Measurements from ENCODE around the gene ANKRD9. TPM values are rescaled to one million over a fixed set of nuclear protein-coding genes. Genes with fewer than 3 reads are reported as not detected.

ANKRD9 gene
- total RNA-seq, 1 donor from 2014 or later, result 9.4 TPM

DNA sequence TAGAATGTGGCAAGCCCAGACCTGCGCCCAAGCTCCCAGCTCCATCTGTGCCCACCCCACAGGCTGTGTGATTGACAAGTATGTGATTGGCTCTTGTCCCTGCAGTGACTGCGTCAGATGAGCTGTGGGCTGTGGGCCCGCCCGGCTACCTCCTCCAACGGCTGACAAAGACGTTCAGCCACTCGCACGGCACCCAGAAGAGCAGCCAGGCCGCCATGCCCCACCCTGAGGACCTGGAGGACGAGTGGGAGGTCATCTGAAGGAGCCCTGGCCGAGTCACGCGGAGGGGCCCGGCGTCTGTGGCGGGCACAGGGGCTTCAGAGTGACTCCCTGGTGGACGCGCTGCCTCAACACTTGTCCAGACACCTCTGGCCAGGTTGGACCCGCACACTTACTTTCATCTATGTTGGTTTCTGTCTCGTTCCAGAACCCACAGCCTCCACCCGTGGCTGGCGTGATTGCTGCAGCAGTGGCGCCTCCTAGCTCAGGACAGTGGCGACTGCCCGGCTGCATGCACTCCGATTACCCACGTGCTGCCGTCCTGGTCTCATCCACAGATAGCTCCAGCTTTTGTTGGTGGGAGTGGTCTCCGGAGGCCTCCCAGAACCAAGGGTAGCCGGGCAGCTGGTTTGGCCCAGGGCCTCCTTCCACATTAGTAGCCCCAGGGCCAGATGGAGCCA, 11.4 kb downstream of the ANKRD9 start:
- H3K4me1 ChIP-seq (ENCODE audit: control insufficient read depth in 3 of 3, insufficient read depth in 3 of 3, low read length in 3 of 3), result peaks cover 38 to 51% (median 48%) of the 10 kb centered on the region in 3 donors
- H3K9me3 ChIP-seq (ENCODE audit: control insufficient read depth in 3 of 3, low read length in 3 of 3), result no peaks in the 10 kb centered on the region
- H3K9ac ChIP-seq (ENCODE audit: low read depth in 1 of 3, low read length in 3 of 3), result peak overlapping the region in 2 of 3 donors; percentile 23 to 90
- peak overlapping the region in 2 of 3 donors; percentile 52 to 67 for H3K4me3 ChIP-seq (ENCODE audit: low read length in 3 of 3)
- peaks cover 12 to 14% (median 14%) of the 10 kb centered on the region in 3 donors for H3K36me3 ChIP-seq (ENCODE audit: control insufficient read depth in 3 of 3, insufficient read depth in 3 of 3, low read length in 3 of 3)
- H3K27me3 ChIP-seq (ENCODE audit: control insufficient read depth in 3 of 3, insufficient read depth in 3 of 3, low read length in 3 of 3), result no peaks in the 10 kb centered on the region
- peak overlapping the region; percentile 44 for H3K27ac ChIP-seq (ENCODE audit: low read depth, low read length)

DNA sequence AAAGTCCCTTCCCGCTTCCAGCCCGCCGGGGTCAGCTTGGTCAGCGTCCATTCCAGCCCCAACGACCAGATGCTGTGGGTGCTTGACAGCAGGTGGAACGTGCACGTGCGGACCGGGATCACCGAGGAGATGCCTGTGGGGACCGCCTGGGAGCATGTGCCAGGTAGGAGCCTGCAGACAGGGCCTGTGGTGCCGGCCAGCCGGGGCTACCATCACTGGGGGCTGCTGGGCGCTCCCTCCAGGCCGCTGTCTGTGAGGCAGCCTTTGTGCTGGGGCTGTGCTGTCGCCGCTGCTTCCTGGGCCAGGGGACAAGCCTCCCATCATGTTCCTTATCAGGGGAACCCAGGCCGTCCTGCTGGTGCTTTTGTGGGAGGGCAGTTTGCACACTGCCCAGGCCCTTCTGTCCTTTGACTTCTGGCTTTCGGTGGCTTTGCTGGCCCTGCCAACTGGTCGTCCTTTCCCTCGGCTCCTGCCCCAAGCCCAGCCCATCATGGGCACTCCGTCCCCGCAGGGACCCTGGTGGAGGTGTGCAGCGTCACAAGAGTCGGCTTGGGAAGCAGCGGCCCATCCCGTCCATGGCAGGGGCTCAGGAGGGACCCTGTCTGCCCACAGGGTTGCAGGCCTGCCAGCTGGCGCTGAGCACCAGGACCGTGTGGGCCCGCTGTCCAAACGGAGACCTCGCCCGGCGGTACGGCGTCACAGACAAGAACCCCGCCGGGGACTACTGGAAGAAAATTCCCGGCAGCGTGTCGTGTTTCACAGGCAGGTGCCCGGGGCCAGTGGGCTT, 12.4 kb downstream of the ANKRD9 start:
- Histone ChIP-seq H3K4me1 (ENCODE audit: control insufficient read depth in 3 of 3, insufficient read depth in 3 of 3, low read length in 3 of 3) (peaks cover 38 to 51% (median 48%) of the 10 kb centered on the region in 3 donors), H3K36me3 (ENCODE audit: control insufficient read depth in 3 of 3, insufficient read depth in 3 of 3, low read length in 3 of 3) (peaks cover 12 to 14% (median 14%) of the 10 kb centered on the region in 3 donors), H3K27me3 (ENCODE audit: control insufficient read depth in 3 of 3, insufficient read depth in 3 of 3, low read length in 3 of 3) (no peaks in the 10 kb centered on the region), H3K4me3 (ENCODE audit: low read length in 3 of 3) (peak overlapping the region in 1 of 3 donors; percentile 22), H3K9ac (ENCODE audit: low read depth in 1 of 3, low read length in 3 of 3) (peak overlapping the region in 2 of 3 donors; percentile 61 to 90), H3K9me3 (ENCODE audit: control insufficient read depth in 3 of 3, low read length in 3 of 3) (no peaks in the 10 kb centered on the region), H3K27ac (ENCODE audit: low read depth, low read length) (peak overlapping the region; percentile 44)

DNA sequence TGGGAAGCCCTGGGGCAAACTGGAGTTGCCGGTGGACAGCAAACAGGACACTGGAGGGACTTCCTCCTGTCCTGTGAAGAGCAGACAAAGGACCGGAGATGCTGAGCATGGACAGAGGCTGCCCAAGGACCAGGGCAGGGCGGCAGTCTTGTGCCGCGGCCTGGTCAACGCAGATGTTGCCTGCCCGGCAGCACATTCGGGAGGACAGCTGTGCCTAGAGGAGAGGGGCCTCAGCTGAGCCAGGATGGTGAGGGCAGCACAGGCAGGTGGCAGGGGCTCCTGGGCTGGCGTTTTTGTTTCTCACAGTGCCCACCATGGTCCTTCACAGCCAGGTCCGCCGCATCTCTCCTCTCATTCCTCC, 13.3 kb downstream of the ANKRD9 start:
- H3K9ac ChIP-seq (ENCODE audit: low read depth in 1 of 3, low read length in 3 of 3), result no peak overlapping the region
- no peak overlapping the region for H3K4me3 ChIP-seq (ENCODE audit: low read length in 3 of 3)
- peaks cover 36 to 53% (median 48%) of the 10 kb centered on the region in 3 donors for H3K4me1 ChIP-seq (ENCODE audit: control insufficient read depth in 3 of 3, insufficient read depth in 3 of 3, low read length in 3 of 3)
- H3K27me3 ChIP-seq (ENCODE audit: control insufficient read depth in 3 of 3, insufficient read depth in 3 of 3, low read length in 3 of 3), result no peaks in the 10 kb centered on the region
- no peak overlapping the region for H3K27ac ChIP-seq (ENCODE audit: low read depth, low read length)
- H3K9me3 ChIP-seq (ENCODE audit: control insufficient read depth in 3 of 3, low read length in 3 of 3), result no peaks in the 10 kb centered on the region
- peaks cover 12 to 14% (median 14%) of the 10 kb centered on the region in 3 donors for H3K36me3 ChIP-seq (ENCODE audit: control insufficient read depth in 3 of 3, insufficient read depth in 3 of 3, low read length in 3 of 3)

DNA sequence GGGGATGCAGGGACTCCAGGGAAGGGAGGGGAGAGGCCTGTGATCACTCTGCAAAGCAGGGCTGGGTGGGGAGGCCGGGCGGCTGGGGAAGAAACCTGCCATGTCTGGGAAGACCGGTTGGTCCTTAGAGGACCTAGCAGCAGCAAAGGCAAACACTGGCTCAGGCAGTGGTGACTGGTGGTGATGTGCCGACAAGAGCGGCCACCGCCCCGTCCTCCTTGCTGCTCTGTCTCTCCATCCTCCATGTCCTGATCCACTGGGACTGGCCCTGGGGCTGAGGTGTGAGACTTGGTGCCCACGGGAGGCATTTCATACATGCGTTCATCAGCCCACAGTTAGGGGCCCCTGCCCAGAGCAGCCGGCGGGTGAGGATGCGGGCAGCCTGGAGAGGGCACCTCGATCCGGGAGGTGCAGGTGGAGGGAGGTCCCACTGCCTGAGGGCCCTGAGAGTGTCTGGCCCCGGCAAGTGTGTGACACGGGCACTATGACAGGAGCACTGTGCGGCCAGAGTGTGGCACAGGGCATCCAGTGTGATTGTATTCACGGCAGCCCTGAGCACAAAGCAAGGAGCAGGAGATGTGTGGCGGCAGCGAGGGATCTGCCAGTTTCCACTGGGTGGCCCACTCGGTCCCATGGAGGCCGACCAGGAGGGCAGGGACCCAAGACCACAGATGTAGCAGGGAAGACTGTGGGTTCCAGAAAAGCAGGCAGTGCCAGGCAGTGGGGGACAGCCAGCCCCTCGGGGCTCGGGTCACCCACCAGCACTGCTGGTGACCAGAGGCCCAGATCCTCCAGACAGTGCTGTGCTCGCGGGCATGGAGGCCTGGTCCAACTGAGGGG, 13.9 kb downstream of the ANKRD9 start:
- Histone ChIP-seq H3K9ac (ENCODE audit: low read depth in 1 of 3, low read length in 3 of 3) (no peak overlapping the region), H3K27ac (ENCODE audit: low read depth, low read length) (no peak overlapping the region), H3K36me3 (ENCODE audit: control insufficient read depth in 3 of 3, insufficient read depth in 3 of 3, low read length in 3 of 3) (peaks cover 12 to 14% (median 14%) of the 10 kb centered on the region in 3 donors), H3K27me3 (ENCODE audit: control insufficient read depth in 3 of 3, insufficient read depth in 3 of 3, low read length in 3 of 3) (no peaks in the 10 kb centered on the region), H3K4me3 (ENCODE audit: low read length in 3 of 3) (no peak overlapping the region), H3K9me3 (ENCODE audit: control insufficient read depth in 3 of 3, low read length in 3 of 3) (no peaks in the 10 kb centered on the region), H3K4me1 (ENCODE audit: control insufficient read depth in 3 of 3, insufficient read depth in 3 of 3, low read length in 3 of 3) (peaks cover 30 to 51% (median 45%) of the 10 kb centered on the region in 3 donors)

DNA sequence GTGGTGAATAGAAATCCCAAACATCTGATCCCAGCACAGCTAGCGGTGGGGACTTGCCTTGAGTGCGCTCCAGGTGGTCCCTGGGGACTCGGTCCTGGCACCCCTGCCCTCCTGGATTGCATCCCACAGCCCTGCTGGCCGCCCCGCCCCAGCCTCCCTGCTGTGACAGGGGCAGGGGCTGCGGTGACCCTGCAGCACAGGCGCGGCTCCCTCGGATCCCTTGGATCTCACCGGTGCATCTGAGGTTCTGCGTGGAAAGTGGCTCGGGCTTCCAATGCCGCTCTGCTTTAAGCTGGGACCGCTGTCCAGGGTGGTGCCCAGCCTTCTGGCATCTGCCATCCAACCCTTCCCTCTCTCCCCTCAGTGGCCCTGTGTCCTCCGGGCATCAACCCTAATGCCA, 16.0 kb downstream of the ANKRD9 start:
- Histone ChIP-seq H3K9me3 (ENCODE audit: control insufficient read depth in 3 of 3, low read length in 3 of 3) (no peaks in the 10 kb centered on the region), H3K4me3 (ENCODE audit: low read length in 3 of 3) (no peak overlapping the region), H3K27ac (ENCODE audit: low read depth, low read length) (no peak overlapping the region), H3K27me3 (ENCODE audit: control insufficient read depth in 3 of 3, insufficient read depth in 3 of 3, low read length in 3 of 3) (no peaks in the 10 kb centered on the region), H3K9ac (ENCODE audit: low read depth in 1 of 3, low read length in 3 of 3) (no peak overlapping the region), H3K36me3 (ENCODE audit: control insufficient read depth in 3 of 3, insufficient read depth in 3 of 3, low read length in 3 of 3) (peaks cover 9 to 10% (median 9%) of the 10 kb centered on the region in 3 donors), H3K4me1 (ENCODE audit: control insufficient read depth in 3 of 3, insufficient read depth in 3 of 3, low read length in 3 of 3) (peaks cover 9 to 32% (median 25%) of the 10 kb centered on the region in 3 donors)

DNA sequence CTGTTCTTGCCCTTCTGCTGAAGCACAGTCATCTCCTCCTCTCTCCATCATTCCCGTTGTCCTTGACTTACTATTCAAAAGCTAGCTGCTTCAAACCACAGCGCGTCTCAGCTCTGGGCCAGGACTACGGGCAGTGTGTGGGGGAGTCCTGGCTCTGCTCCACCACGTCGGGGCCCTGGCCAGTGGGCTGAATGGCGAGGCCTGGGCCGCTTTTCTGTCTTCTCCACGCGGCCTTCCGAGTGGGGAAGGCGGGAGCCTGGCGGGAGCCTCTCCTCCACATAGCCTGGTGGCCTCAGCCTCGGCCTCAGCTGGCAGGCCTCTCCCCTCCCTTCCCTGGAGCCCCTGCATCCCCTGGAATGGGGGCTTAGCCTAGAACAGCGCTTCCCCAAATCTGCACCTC, 16.5 kb downstream of the ANKRD9 start:
- no peak overlapping the region for H3K27ac ChIP-seq (ENCODE audit: low read depth, low read length)
- H3K9me3 ChIP-seq (ENCODE audit: control insufficient read depth in 3 of 3, low read length in 3 of 3), result no peaks in the 10 kb centered on the region
- no peak overlapping the region for H3K4me3 ChIP-seq (ENCODE audit: low read length in 3 of 3)
- no peaks in the 10 kb centered on the region for H3K27me3 ChIP-seq (ENCODE audit: control insufficient read depth in 3 of 3, insufficient read depth in 3 of 3, low read length in 3 of 3)
- peaks cover 4 to 28% (median 20%) of the 10 kb centered on the region in 3 donors for H3K4me1 ChIP-seq (ENCODE audit: control insufficient read depth in 3 of 3, insufficient read depth in 3 of 3, low read length in 3 of 3)
- peaks cover 5 to 9% (median 5%) of the 10 kb centered on the region in 3 donors for H3K36me3 ChIP-seq (ENCODE audit: control insufficient read depth in 3 of 3, insufficient read depth in 3 of 3, low read length in 3 of 3)
- no peak overlapping the region for H3K9ac ChIP-seq (ENCODE audit: low read depth in 1 of 3, low read length in 3 of 3)

DNA sequence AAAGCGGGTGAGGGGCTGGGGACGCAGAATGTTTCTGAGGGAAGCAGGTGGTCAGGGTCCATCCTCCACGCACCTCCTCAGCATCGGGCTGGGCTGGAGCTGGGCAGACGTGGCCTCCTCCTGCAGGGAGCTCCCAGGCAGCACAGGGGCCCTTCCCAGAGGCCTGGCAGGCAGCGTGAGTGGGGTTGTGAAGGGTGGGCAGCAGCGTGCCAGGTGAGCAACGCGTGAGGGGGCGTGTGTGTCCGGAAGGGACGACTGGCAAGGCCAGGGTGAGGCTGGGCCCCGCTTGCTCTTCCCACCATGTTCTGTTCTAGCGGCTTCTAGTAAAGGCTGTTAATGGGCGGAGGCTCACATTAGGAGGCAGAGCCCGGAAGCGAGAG, 17.1 kb downstream of the ANKRD9 start:
- H3K27ac ChIP-seq (ENCODE audit: low read depth, low read length), result no peak overlapping the region

DNA sequence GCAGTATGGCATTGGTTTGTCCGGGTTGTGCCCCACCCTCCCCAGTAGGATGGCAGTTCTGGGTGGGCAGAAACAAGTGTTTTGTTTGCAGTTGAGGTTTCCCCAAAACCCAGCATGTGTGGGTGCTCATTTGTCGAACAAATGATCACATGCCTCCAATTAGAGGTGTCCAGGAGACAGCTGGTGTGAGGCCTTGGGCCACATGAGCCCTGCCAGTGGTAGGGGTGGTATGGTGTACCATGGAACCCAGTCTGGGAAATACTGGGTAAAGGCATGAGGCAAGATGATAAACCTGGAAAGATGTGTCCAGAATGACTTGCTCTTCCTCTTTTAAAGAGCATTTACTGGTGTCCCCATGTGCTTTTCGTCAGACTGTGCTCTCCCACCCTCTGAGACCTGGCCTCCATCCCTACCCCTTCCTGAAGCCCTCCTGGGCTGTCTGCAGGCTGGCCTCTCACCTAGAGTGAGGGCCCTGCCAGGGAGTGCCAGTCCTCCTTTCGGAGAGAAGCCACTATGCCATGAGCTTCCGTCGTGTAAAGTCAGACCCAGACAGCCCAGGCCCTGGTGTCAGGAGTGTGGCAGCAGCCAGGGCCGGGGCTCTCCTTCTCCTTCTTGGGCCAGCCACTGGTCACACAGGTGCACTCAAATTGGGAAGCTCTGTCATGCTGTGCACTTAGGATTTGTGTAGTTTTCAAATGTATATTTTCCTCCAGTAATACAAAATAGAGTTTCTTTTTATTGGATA, 17.6 kb downstream of the ANKRD9 start:
- H3K27me3 ChIP-seq (ENCODE audit: control insufficient read depth in 3 of 3, insufficient read depth in 3 of 3, low read length in 3 of 3), result no peaks in the 10 kb centered on the region
- H3K36me3 ChIP-seq (ENCODE audit: control insufficient read depth in 3 of 3, insufficient read depth in 3 of 3, low read length in 3 of 3), result peaks cover 0 to 6% (median 0%) of the 10 kb centered on the region in 3 donors
- no peaks in the 10 kb centered on the region for H3K9me3 ChIP-seq (ENCODE audit: control insufficient read depth in 3 of 3, low read length in 3 of 3)
- peaks cover 0 to 17% (median 12%) of the 10 kb centered on the region in 3 donors for H3K4me1 ChIP-seq (ENCODE audit: control insufficient read depth in 3 of 3, insufficient read depth in 3 of 3, low read length in 3 of 3)
- no peak overlapping the region for H3K27ac ChIP-seq (ENCODE audit: low read depth, low read length)
- no peak overlapping the region for H3K4me3 ChIP-seq (ENCODE audit: low read length in 3 of 3)
- H3K9ac ChIP-seq (ENCODE audit: low read depth in 1 of 3, low read length in 3 of 3), result no peak overlapping the region

More for the DNA sequence above, 17.1 kb downstream of the ANKRD9 start:
- no peak overlapping the region for H3K9ac ChIP-seq (ENCODE audit: low read depth in 1 of 3, low read length in 3 of 3)
- peaks cover 0 to 22% (median 15%) of the 10 kb centered on the region in 3 donors for H3K4me1 ChIP-seq (ENCODE audit: control insufficient read depth in 3 of 3, insufficient read depth in 3 of 3, low read length in 3 of 3)
- H3K27me3 ChIP-seq (ENCODE audit: control insufficient read depth in 3 of 3, insufficient read depth in 3 of 3, low read length in 3 of 3), result no peaks in the 10 kb centered on the region
- no peak overlapping the region for H3K4me3 ChIP-seq (ENCODE audit: low read length in 3 of 3)
- H3K9me3 ChIP-seq (ENCODE audit: control insufficient read depth in 3 of 3, low read length in 3 of 3), result no peaks in the 10 kb centered on the region
- peaks cover 0 to 7% (median under 1%) of the 10 kb centered on the region in 3 donors for H3K36me3 ChIP-seq (ENCODE audit: control insufficient read depth in 3 of 3, insufficient read depth in 3 of 3, low read length in 3 of 3)

DNA sequence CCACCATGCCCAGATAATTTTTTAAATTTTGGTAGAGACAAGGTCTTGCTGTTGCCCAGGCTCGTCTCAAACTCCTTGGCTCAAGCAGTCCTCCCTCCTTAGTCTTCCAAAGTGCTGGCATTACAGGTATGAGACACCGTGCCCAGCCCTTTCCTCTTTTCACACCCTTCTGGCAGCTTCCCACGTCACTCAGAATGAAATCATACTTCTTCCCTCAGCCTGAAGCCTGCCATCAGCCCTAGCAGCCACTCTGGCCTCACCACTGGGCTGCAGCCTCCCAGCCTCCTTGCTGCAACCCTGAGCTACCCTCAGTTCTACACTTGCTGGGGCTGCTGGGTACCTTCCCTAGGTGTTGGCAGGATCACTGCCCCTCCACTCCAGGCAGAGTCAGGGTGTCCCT, 18.2 kb downstream of the ANKRD9 start:
- Histone ChIP-seq H3K36me3 (ENCODE audit: control insufficient read depth in 3 of 3, insufficient read depth in 3 of 3, low read length in 3 of 3) (peaks cover 0 to under 1% (median 0%) of the 10 kb centered on the region in 3 donors), H3K4me3 (ENCODE audit: low read length in 3 of 3) (no peak overlapping the region), H3K9me3 (ENCODE audit: control insufficient read depth in 3 of 3, low read length in 3 of 3) (no peaks in the 10 kb centered on the region), H3K27me3 (ENCODE audit: control insufficient read depth in 3 of 3, insufficient read depth in 3 of 3, low read length in 3 of 3) (no peaks in the 10 kb centered on the region), H3K4me1 (ENCODE audit: control insufficient read depth in 3 of 3, insufficient read depth in 3 of 3, low read length in 3 of 3) (peaks cover 5 to 18% (median 12%) of the 10 kb centered on the region in 3 donors), H3K27ac (ENCODE audit: low read depth, low read length) (no peak overlapping the region), H3K9ac (ENCODE audit: low read depth in 1 of 3, low read length in 3 of 3) (no peak overlapping the region)
